HepG2 (cell line): Measurements from ENCODE around the gene RPS6KB2. TPM values are rescaled to one million over a fixed set of nuclear protein-coding genes. Genes with fewer than 3 reads are reported as not detected.

ENCODE experiments used
- ATAC-seq: fragments of 200-7000 bp; cut with Tn5 transposase; 3 replicates; pipeline ENCODE4 v1.9.1; 2020; ENCODE audit warnings: mild to moderate bottlenecking, moderate library complexity
- BruUV-seq: library from RNA; stranded (reverse); fragments of 400-500 nt; replicated peaks from 2 replicates; lab custom pipeline; 2021; lab: Mats Ljungman, UMichigan
- CTCF ChIA-PET: fragments of 300-600 bp; formaldehyde crosslinking; extraction: SDS; loops from one replicate; lab custom pipeline; 2021; ENCODE audit warnings: low total read pairs, inconsistent platforms, low intra/inter-chr PET ratio; lab: Yijun Ruan, JAX
- POLR2A ChIA-PET: fragments of 350-600 bp; sonication (Branson Sonifier 250); formaldehyde crosslinking; loops from one replicate; lab custom pipeline; 2020; ENCODE audit warnings: antibody characterized with exemption, inconsistent platforms; lab: Yijun Ruan, JAX
- DNase-seq: peaks from one replicate; pipeline ENCODE4 v3.0.0-alpha.2; 2015; ENCODE audit warnings: low spot score
- FAIRE-seq: peaks from 3 replicates; lab custom pipeline; 2011; peaks lifted over from hg19 to GRCh38; lab: Jason Lieb, UNC
- H2AFZ ChIP-seq: one replicate; pipeline ENCODE4 v1.6.1; 2011; ENCODE audit warnings: low read length, inconsistent platforms
- H3K27ac ChIP-seq: fragments of 300-600 bp; 3 replicates; pipeline ENCODE4 v1.8.0; 2011; ENCODE audit warnings: mixed run types, mild to moderate bottlenecking, mixed read lengths, low read length, inconsistent platforms; ENCODE audit not compliant: insufficient read depth; ENCODE audit errors: extremely low read length
- H3K27me3 ChIP-seq, 2 experiments: fragments of 200-600 bp in 1 of 2; 2 replicates in 1 of 2; 3 replicates in 1 of 2; pipeline versions ENCODE4 v1.6.0 to v1.8.0; 2011; ENCODE audit warnings: low read length in 2 of 2, mild to moderate bottlenecking in 2 of 2, moderate library complexity in 2 of 2, inconsistent platforms in 1 of 2; ENCODE audit not compliant: insufficient read depth in 2 of 2, control insufficient read depth in 1 of 2
- H3K36me3 ChIP-seq, 2 experiments: fragments of 200-600 bp in 1 of 2; replicated peaks in 1 of 2; 2 replicates in 1 of 2; 3 replicates in 1 of 2; pipeline versions ENCODE4 v1.5.1 to v1.8.0; 2011; ENCODE audit warnings: low read length in 2 of 2, inconsistent platforms in 1 of 2; ENCODE audit not compliant: insufficient read depth in 2 of 2, control insufficient read depth in 1 of 2
- H3K4me1 ChIP-seq: 2 replicates; pipeline ENCODE4 v1.5.1; 2012; ENCODE audit warnings: low read length, inconsistent platforms; ENCODE audit not compliant: insufficient read depth
- H3K4me2 ChIP-seq: 2 replicates; pipeline ENCODE4 v1.6.0; 2011; ENCODE audit warnings: low read depth, low read length, inconsistent platforms
- H3K4me3 ChIP-seq, 3 experiments: fragments of 200-600 bp in 1 of 3; sonication (generic), shearing (Covaris generic) in 1 of 3; replicated peaks in 1 of 3; 2 replicates each; pipeline ENCODE4 v1.5.1; 2011 to 2016; ENCODE audit warnings: low read length in 3 of 3, inconsistent platforms in 2 of 3, low read depth in 2 of 3, mild to moderate bottlenecking in 2 of 3, control low read depth in 1 of 3, mixed read lengths in 1 of 3; ENCODE audit not compliant: insufficient read depth in 1 of 3
- H3K79me2 ChIP-seq: one replicate; pipeline ENCODE4 v1.6.1; 2011; ENCODE audit warnings: low read length, inconsistent platforms; ENCODE audit not compliant: insufficient read depth
- H3K9ac ChIP-seq: 2 replicates; pipeline ENCODE4 v1.6.0; 2011; ENCODE audit warnings: mild to moderate bottlenecking, low read depth, low read length, inconsistent platforms; ENCODE audit not compliant: insufficient read depth
- H3K9me3 ChIP-seq: 2 replicates; pipeline ENCODE4 v1.5.1; 2012; ENCODE audit warnings: mild to moderate bottlenecking, low read length
- H4K20me1 ChIP-seq: 2 replicates; pipeline ENCODE4 v1.6.0; 2011; ENCODE audit warnings: inconsistent platforms, mild to moderate bottlenecking, low read length, moderate library complexity; ENCODE audit not compliant: insufficient read depth
- ATF7 ChIP-seq, 2 experiments: fragments of 450-650 bp in 1 of 2; sonication (generic) in 1 of 2; formaldehyde crosslinking in 1 of 2; IDR thresholded peaks; 2 replicates each; pipeline versions ENCODE4 v1.4.0 to v1.6.1; 2016 to 2020; ENCODE audit warnings: antibody characterized with exemption in 1 of 2, mild to moderate bottlenecking in 1 of 2, missing genetic modification reagents in 1 of 2
- CTCF ChIP-seq: sonication (generic); formaldehyde crosslinking; IDR thresholded peaks from 2 replicates; pipeline ENCODE4 v1.5.0; 2020; ENCODE audit warnings: mild to moderate bottlenecking, missing genetic modification reagents, moderate library complexity
- DDIT3 ChIP-seq: sonication (generic); formaldehyde crosslinking; IDR thresholded peaks from 2 replicates; pipeline ENCODE4 v1.4.0; 2020; ENCODE audit warnings: mild to moderate bottlenecking, missing genetic modification reagents
- GABPB1 ChIP-seq: IDR thresholded peaks from 2 replicates; pipeline ENCODE4 v1.6.1; 2016; ENCODE audit warnings: mild to moderate bottlenecking, missing genetic modification reagents, moderate library complexity, missing compliant biosample characterization
- KLF16 ChIP-seq, 2 experiments: sonication (generic) in 1 of 2; formaldehyde crosslinking in 1 of 2; IDR thresholded peaks; 2 replicates each; pipeline versions ENCODE4 v1.6.1 to v1.8.0; 2016 to 2023; ENCODE audit warnings: missing genetic modification reagents in 2 of 2, missing compliant biosample characterization in 1 of 2
- MED8 ChIP-seq: sonication (generic); formaldehyde crosslinking; IDR thresholded peaks from 2 replicates; pipeline ENCODE4 v1.8.1; 2023; ENCODE audit warnings: mild to moderate bottlenecking, missing genetic modification reagents; ENCODE audit not compliant: insufficient replicate concordance
- POGZ ChIP-seq: sonication (generic); formaldehyde crosslinking; IDR thresholded peaks from 2 replicates; pipeline ENCODE4 v1.4.0; 2020; ENCODE audit warnings: mild to moderate bottlenecking, missing genetic modification reagents
- PRPF4 ChIP-seq: fragments of 200-400 bp; formaldehyde crosslinking; IDR thresholded peaks from 2 replicates; pipeline ENCODE4 v1.6.1; 2016; ENCODE audit warnings: low read length, low read depth; ENCODE audit not compliant: poor library complexity, severe bottlenecking
- ZNF768 ChIP-seq: sonication (generic); formaldehyde crosslinking; IDR thresholded peaks from 2 replicates; pipeline ENCODE4 v1.4.0; 2020; ENCODE audit warnings: missing genetic modification reagents
- ZSCAN22 ChIP-seq: sonication (generic); formaldehyde crosslinking; IDR thresholded peaks from 2 replicates; pipeline ENCODE4 v1.4.0; 2020; ENCODE audit warnings: mild to moderate bottlenecking, missing genetic modification reagents
- WGBS: methylation state at CpG from one replicate; pipeline ENCODE4 v1.1.6; 2017; ENCODE audit warnings: low lambda C conversion rate; 5-methylcytosine and 5-hydroxymethylcytosine counted together
- in situ Hi-C: cut with HindIII; loops from 2 replicates; pipeline ENCODE4 v1.10.0; 2017; ENCODE audit warnings: low pct_unique_long_range_greater_than_20kb; ENCODE audit not compliant: extremely low pct_ligation_motif_present
- intact Hi-C: fragments of 100-400 bp; cut with micrococcal nuclease; formaldehyde crosslinking; loops from one replicate; pipeline ENCODE4 v1.10.0; 2022; ENCODE audit not compliant: unreplicated experiment
- polyA plus RNA-seq, 8 experiments: library from polyadenylated mRNA; depleted of rRNA in 3 of 8; stranded (reverse) in 7 of 8; unstranded in 1 of 8; fragments of >200 nt; fragmentation: Illumina TruSeq in 4 of 8; extraction: Trizol in 4 of 8; gene quantifications; 2 replicates each; pipeline versions ENCODE4 v1.2.1 to v1.2.3, GENCODE V29; 2011 to 2016; ENCODE audit warnings: low read depth in 4 of 8, missing spikeins in 1 of 8, mixed read lengths in 1 of 8; ENCODE audit not compliant: insufficient read depth in 1 of 8
- total RNA-seq, 5 experiments: library from RNA; depleted of rRNA; stranded (reverse); fragments of >200 nt; fragmentation: Illumina TruSeq; extraction: Trizol; gene quantifications; 2 replicates each; pipeline ENCODE4 v1.2.3, GENCODE V29; 2016; ENCODE audit warnings: low read depth in 1 of 5

RPS6KB2 gene
- total and polyA plus RNA-seq, 2 of the 13 experiments (the other 11 are each of a cell fraction or from before 2014, with no cell fraction given) = 52.9 to 54.8 TPM

- no peak overlapping the region for H3K9ac ChIP-seq
- BruUV-seq = no TSS peak
- 70% methylated on average over 13 of the region's 14 CpGs for WGBS
- POLR2A ChIA-PET = interaction anchor here (1.5 kb wide), 1 partner anchor 8 kb away, joined by 5 read pairs; the partner anchor contains the start of gene CORO1B
- H3K36me3 ChIP-seq = no peaks in the 10 kb centered on the region
- TF ChIP-seq DDIT3 (CRISPR knock-in tag) (no peak), POGZ (CRISPR knock-in tag) (no peak), ZSCAN22 (CRISPR knock-in tag) (no peak), PRPF4 (no peak)
- TF ChIP-seq, all 625 proteins: peak for 0
- CTCF ChIA-PET = no interaction called here
- in situ Hi-C loops (no loop called here), intact Hi-C loops (no loop called here)
- FAIRE-seq (no peak), DNase-seq (no peak), ATAC-seq (peak; percentile 8; the same call in 1 of the 3 replicates)
- Histone ChIP-seq H3K9me3 (no peaks in the 10 kb centered on the region), H3K27me3 (peaks cover 13 to 67% of the 10 kb centered on the region in 2 experiments; a peak in 4 of 5 replicates), H4K20me1 (no peaks in the 10 kb centered on the region), H3K27ac (no peak overlapping the region), H3K4me1 (peaks cover 14% of the 10 kb centered on the region), H3K4me3 (no peak overlapping the region), H3K4me2 (no peak overlapping the region), H3K79me2 (no peaks in the 10 kb centered on the region), H2AFZ (no peak overlapping the region)
Observed at GRCh38 chr11:67451658-67451976, 23.3 kb downstream of the RPS6KB2 start.

- Histone ChIP-seq H3K27me3 (peaks cover 16 to 74% of the 10 kb centered on the region in 2 experiments; a peak in 4 of 5 replicates), H3K4me2 (no peak within 1 kb of the TSS), H3K4me1 (peaks cover 12% of the 10 kb centered on the region), H3K79me2 (no peaks in the 10 kb centered on the region), H3K9ac (no peak within 1 kb of the TSS), H3K9me3 (no peaks in the 10 kb centered on the region), H3K27ac (no peak within 1 kb of the TSS), H2AFZ (no peak within 1 kb of the TSS), H4K20me1 (no peaks in the 10 kb centered on the region), H3K4me3 (peak within 1 kb of the TSS in 1 of 3 experiments; percentile 15; a peak in 1 of 6 replicates), H3K36me3 (no peaks in the 10 kb centered on the region)
- BruUV-seq = no TSS peak
- no peak for TF ChIP-seq KLF16 (CRISPR knock-in tag; IDR thresholded peaks at IDR 0.05)
- 0 out of 2 replicates have a peak, but pooled peaks have one; percentile 2 for TF ChIP-seq ATF7 (IDR thresholded peaks at IDR 0.05)
- TF ChIP-seq ATF7 (CRISPR knock-in tag; IDR thresholded peaks at IDR 0.05) = no peak
- 0 out of 2 replicates have a peak, but pooled peaks have one; percentile 18 for TF ChIP-seq GABPB1 (CRISPR knock-in tag)
- TF ChIP-seq MED8 (CRISPR knock-in tag) = no peak
- TF ChIP-seq CTCF (CRISPR knock-in tag) = 0 out of 2 replicates have a peak, but pooled peaks have one; percentile 18
- peak; percentile 57 for TF ChIP-seq ZNF768 (CRISPR knock-in tag)
- intact Hi-C loops (no loop called here), in situ Hi-C loops (no loop called here)
- DNase-seq (no peak), FAIRE-seq (no peak), ATAC-seq (peak; percentile 15)
- ChIA-PET CTCF (no interaction called here), POLR2A (interaction anchor here (1.5 kb wide), 1 partner anchor 9 kb away, joined by 5 read pairs; the partner anchor contains the start of gene CORO1B)
- 49% methylated on average over 12 of the region's 33 CpGs for WGBS
Observed at GRCh38 chr11:67452141-67452952, 24.1 kb downstream of the RPS6KB2 start, which contains the start of gene GPR152. GPR152 (minus strand) TSS chr11:67452729; CDS start chr11:67452724, 5 bp downstream.
